Pancreas (tissue), 10 donors: ENCODE data around the gene MCTP1. TPM values are rescaled to one million over a fixed set of nuclear protein-coding genes. Genes with fewer than 3 reads are reported as not detected.

Source experiments
- ATAC-seq, 4 donors: fragments of 200-7000 bp; cut with Tn5 transposase; one replicate each; pipeline versions ENCODE4 v1.8.0 to v1.9.1; 2020; ENCODE audit warnings: mild to moderate bottlenecking in 4 of 4, moderate library complexity in 4 of 4
- DNase-seq, 6 donors: peaks; one replicate each; pipeline ENCODE4 v3.0.0-alpha.2; 2020
- FAIRE-seq: peaks from 2 replicates; lab custom pipeline; 2012; peaks lifted over from hg19 to GRCh38; lab: Jason Lieb, UNC
- H3K27ac ChIP-seq, 4 donors: fragments of 200-600 bp; sonication (generic); 1 replicate in 3 of 4; 2 replicates in 1 of 4; pipeline versions ENCODE4 v1.5.0 to v1.8.0; 2020
- H3K27me3 ChIP-seq, 4 donors: fragments of 200-600 bp; one replicate each; pipeline ENCODE4 v1.8.0; 2021
- H3K36me3 ChIP-seq, 3 donors: fragments of 200-600 bp; sonication (generic) in 1 of 3; one replicate each; pipeline versions ENCODE4 v1.5.0 to v1.8.0; 2020 to 2021
- H3K4me1 ChIP-seq, 3 donors: fragments of 200-600 bp; one replicate each; pipeline ENCODE4 v1.8.0; 2021
- H3K4me3 ChIP-seq, 4 donors: fragments of 200-600 bp; sonication (generic) in 2 of 4; one replicate each; pipeline versions ENCODE4 v1.5.0 to v1.8.0; 2020 to 2021
- H3K9me3 ChIP-seq, 4 donors: fragments of 200-600 bp; one replicate each; pipeline ENCODE4 v1.8.0; 2021
- CTCF ChIP-seq, 4 donors: fragments of 200-600 bp; sonication (generic) in 3 of 4; IDR thresholded peaks; one replicate each; pipeline versions ENCODE4 v1.5.0 to v1.8.0; 2021; ENCODE audit warnings: antibody characterized with exemption in 4 of 4
- WGBS, 2 donors: extraction: QIAGEN DNeasy Blood & Tissue Kit; methylation state at CpG; one replicate each; pipeline ENCODE4 v1.1.7; 2013; 5-methylcytosine and 5-hydroxymethylcytosine counted together
- intact Hi-C, 3 donors: fragments of 100-400 bp; cut with DNase I; formaldehyde crosslinking; loops; one replicate each; pipeline versions ENCODE4 v1.11.1 to v1.14.2; 2022
- polyA plus RNA-seq, 2 donors: library from polyadenylated mRNA; stranded (reverse); fragments of 200-250 nt; gene quantifications; one replicate each; pipeline ENCODE4 v1.2.3, GENCODE V29; 2013
- total RNA-seq, 6 donors: library from RNA; stranded (reverse); fragmentation: NEBNext Ultra II Directional in 4 of 6; extraction: Animal tissue kit (Norgen Biotek cat#: 25700) in 4 of 6; gene quantifications; one replicate each; pipeline versions ENCODE4 v1.2.1 to v1.2.4, GENCODE V29; 2021 to 2023
- donor health status: healthy with polysubstance abuse.
- donor health status: DM: no; HTN: no; CAD: no; lungs with moderate emphysema.
- donor health status: DM: no; HTN: no; CAD: no.
- donor health status: control.
- donor health status: control.
- donor health status: Bipolar disorder and iron deficiency.
- donor health status: DM: yes; HTN: yes; CAD: no.
- donor health status: DM: no; HTN: no; CAD: no.
- donor health status: DM: no; HTN: no; CAD: no.
- donor health status: DM: yes; HTN: yes; CAD: no.

The MCTP1 gene
- total and polyA plus RNA-seq, 8 donors, result 0.80 to 8.1 (median 2.2) TPM

GRCh38 chr5:94700592-94700991 lies 584.3 kb downstream of the MCTP1 start:
- peaks cover 0 to 2% (median 0%) of the 10 kb centered on the region in 3 donors for H3K36me3 ChIP-seq
- TF ChIP-seq CTCF (IDR thresholded peaks at IDR 0.05), result no peak
- no peaks in the 10 kb centered on the region for H3K9me3 ChIP-seq
- FAIRE-seq (no peak), DNase-seq (no peak), ATAC-seq (no peak)
- H3K27me3 ChIP-seq, result no peaks in the 10 kb centered on the region
- H3K27ac ChIP-seq, result no peak overlapping the region
- H3K4me3 ChIP-seq, result no peak overlapping the region
- WGBS, 2 donors, result 88 to 89% methylated on average over 1 of the region's 1 CpG
- intact Hi-C loops, result no loop called here
- peaks cover 2 to 7% (median 7%) of the 10 kb centered on the region in 3 donors for H3K4me1 ChIP-seq

- no peak overlapping the region for H3K27ac ChIP-seq
- DNase-seq (no peak), ATAC-seq (no peak), FAIRE-seq (peak; percentile 23)
- no peaks in the 10 kb centered on the region for H3K27me3 ChIP-seq
- peaks cover 0 to 7% (median 7%) of the 10 kb centered on the region in 3 donors for H3K4me1 ChIP-seq
- intact Hi-C loops, result no loop called here
- H3K9me3 ChIP-seq, result no peaks in the 10 kb centered on the region
- no peak for TF ChIP-seq CTCF (IDR thresholded peaks at IDR 0.05)
- no peak overlapping the region for H3K4me3 ChIP-seq
- WGBS, 2 donors, result 53 to 57% methylated on average over 2 of the region's 2 CpGs
- H3K36me3 ChIP-seq, result peaks cover 0 to 2% (median 0%) of the 10 kb centered on the region in 3 donors
Measured at GRCh38 chr5:94699562-94699961, 585.3 kb downstream of the MCTP1 start.

GRCh38 chr5:94698197-94698596 lies 586.7 kb downstream of the MCTP1 start:
- ATAC-seq (no peak), FAIRE-seq (no peak), DNase-seq (no peak)
- no peaks in the 10 kb centered on the region for H3K9me3 ChIP-seq
- 61 to 62% methylated on average over 5 of the region's 5 CpGs for WGBS, 2 donors
- H3K36me3 ChIP-seq, result peaks cover 0 to 2% (median 0%) of the 10 kb centered on the region in 3 donors
- no peak overlapping the region for H3K4me3 ChIP-seq
- no peak for TF ChIP-seq CTCF (IDR thresholded peaks at IDR 0.05)
- intact Hi-C loops, result no loop called here
- no peak overlapping the region for H3K27ac ChIP-seq
- H3K27me3 ChIP-seq, result no peaks in the 10 kb centered on the region
- peaks cover 0 to 7% (median 7%) of the 10 kb centered on the region in 3 donors for H3K4me1 ChIP-seq

- ATAC-seq (no peak), FAIRE-seq (no peak), DNase-seq (no peak)
- 91 to 93% methylated on average over 2 of the region's 2 CpGs for WGBS, 2 donors
- no peak for TF ChIP-seq CTCF (IDR thresholded peaks at IDR 0.05)
- Histone ChIP-seq H3K27ac (no peak overlapping the region), H3K4me3 (no peak overlapping the region), H3K27me3 (no peaks in the 10 kb centered on the region), H3K4me1 (peaks cover 0 to 7% (median 7%) of the 10 kb centered on the region in 3 donors), H3K36me3 (peaks cover 0 to 2% (median 0%) of the 10 kb centered on the region in 3 donors), H3K9me3 (no peaks in the 10 kb centered on the region)
- intact Hi-C loops, result no loop called here
Measured at GRCh38 chr5:94694671-94695070, 590.2 kb downstream of the MCTP1 start.

GRCh38 chr5:94693845-94694370 lies 591.0 kb downstream of the MCTP1 start:
- Histone ChIP-seq H3K27ac (no peak overlapping the region), H3K4me3 (no peak overlapping the region), H3K36me3 (peaks cover 0 to 2% (median 0%) of the 10 kb centered on the region in 3 donors), H3K9me3 (no peaks in the 10 kb centered on the region), H3K4me1 (peaks cover 0 to 7% (median 6%) of the 10 kb centered on the region in 3 donors), H3K27me3 (no peaks in the 10 kb centered on the region)
- WGBS, 2 donors, result 32 to 57% methylated on average over 1 of the region's 1 CpG
- FAIRE-seq, result no peak
- intact Hi-C loops, result no loop called here
- DNase-seq, result no peak
- no peak for TF ChIP-seq CTCF (IDR thresholded peaks at IDR 0.05)
- no peak for ATAC-seq
